CD4-positive, alpha-beta T cell treated with Interleukin-10 for 1 hour (primary cell): Measurements from ENCODE around the gene IMP3.
A peak's percentile ranks its signal among the peaks of the same experiment; 100 is the strongest.

Experiments used
- DNase-seq: peaks from one replicate; pipeline ENCODE4 v3.0.0-alpha.2; 2020

The IMP3 gene

DNA sequence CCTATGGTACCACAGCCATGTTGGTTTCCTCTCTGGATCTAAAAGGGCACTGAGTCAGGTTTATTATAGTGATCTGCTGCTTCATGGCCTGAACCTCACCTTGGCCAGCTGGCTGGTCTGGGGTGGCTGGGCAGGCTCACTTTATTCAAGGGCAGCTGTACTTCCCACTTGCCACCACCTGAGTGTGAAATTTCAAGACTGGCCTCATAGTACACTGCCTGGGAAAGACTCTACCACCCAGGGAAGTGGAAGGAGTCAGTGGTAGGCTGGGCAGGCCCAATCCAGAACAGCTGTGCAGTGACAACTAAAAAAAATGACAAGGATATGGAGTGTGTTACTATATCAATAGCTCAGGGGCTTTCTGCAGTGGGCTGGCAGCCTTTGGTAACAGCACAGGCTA lies 23.3 kb downstream of the IMP3 start:
- DNase-seq, result no peak

DNA sequence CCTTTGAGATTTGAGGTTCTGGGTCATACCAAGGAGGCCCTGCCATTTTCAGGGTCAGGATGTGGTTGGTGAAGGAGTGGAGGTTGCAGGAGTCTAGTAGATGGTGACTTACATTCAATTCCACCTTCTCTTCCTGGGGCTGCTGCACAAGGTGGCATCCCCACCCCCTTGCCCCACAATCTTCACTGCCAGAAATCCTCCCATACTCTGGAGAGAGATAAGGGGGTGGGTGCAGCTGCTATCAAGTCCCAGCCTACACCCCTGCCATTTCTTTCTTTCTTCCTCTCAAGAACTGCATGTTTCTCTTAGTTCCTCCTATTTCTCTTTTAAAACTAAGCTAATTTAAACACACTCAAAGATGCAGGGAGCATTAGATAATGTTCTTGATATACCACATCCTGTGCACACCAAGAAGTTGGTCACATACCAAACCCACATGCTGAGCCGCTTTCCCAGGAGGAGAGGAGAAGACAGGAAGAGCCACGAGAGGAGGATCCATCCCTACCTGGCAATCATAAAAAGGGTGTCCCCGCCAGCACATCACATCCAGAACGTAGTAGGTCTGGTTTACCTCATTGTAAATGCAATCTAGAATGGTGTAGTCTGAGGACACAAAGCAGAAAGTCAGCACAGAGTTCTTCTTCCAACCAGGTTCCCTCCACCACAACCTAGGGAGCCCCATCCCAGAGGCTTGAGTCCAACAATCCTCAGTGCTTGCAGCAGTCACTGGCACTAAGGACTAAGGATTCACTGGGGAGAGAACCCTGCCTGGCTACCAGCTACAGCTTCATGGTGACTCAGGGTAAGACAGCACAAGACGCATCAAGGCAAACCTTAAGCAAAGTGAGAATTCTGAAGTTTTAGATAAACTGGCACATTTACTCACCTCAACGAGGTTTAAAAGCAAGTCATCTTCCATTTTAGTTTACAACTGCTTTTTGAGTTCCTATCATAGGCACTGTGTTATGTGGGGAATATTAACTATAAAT lies 33.0 kb downstream of the IMP3 start:
- DNase-seq, result peak; percentile 41

DNA sequence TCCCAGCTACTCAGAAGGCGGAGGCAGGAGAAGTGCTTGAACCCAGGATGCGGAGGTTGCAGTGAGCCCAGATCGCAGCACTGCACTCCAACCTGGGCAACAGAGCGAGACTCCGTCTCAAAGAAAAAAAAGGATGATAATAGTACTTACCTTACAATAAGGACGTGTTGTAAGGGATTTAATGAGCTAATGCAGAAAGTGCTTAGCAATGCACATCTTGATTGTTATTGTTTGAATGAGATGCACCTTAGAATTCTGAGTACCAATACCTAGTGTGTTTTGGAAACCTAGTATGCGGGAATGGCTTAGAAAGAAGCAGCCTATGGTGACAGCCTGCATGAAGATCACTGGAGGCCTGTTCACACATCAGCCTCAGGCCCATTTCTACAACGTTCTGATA lies 34.0 kb downstream of the IMP3 start:
- no peak for DNase-seq

DNA sequence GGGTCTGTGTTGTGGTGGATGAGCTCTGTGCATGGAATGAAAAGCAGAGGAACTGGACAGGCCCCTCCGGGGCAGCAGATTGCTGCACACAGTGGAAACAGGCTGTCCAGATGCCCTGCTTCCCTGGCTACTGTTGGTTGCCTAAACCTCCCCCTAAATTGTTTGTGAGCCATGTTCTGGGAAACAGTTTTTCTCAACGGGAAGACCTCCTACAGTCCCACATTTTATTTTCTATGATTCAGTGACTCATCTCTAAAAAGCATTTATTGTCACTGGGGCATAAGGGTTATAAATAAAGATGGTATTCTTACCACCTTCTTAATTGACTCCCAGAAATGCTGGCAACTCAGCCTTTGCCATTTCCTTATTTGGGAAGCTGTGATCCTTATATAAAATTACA lies 40.6 kb downstream of the IMP3 start:
- DNase-seq, result no peak

DNA sequence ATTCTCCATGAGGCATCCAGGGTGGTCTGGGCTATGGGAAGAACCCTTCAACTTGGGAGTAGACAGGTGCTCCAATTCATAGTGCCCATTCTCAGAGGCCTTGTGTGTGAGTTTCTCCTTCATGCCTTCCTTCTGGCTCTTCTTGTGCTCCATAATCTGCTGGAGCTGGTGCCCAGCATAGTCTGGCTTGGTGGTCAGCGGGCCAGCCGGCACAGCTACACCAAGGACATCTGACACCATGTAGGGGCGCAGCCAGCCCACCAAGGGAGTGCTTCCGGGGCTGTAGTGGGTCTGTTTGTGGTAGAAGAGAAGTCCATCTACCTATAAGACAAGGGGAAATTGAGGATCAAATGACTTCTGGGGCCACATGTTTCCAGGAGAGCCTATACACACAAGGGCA lies 41.7 kb downstream of the IMP3 start:
- no peak for DNase-seq

DNA sequence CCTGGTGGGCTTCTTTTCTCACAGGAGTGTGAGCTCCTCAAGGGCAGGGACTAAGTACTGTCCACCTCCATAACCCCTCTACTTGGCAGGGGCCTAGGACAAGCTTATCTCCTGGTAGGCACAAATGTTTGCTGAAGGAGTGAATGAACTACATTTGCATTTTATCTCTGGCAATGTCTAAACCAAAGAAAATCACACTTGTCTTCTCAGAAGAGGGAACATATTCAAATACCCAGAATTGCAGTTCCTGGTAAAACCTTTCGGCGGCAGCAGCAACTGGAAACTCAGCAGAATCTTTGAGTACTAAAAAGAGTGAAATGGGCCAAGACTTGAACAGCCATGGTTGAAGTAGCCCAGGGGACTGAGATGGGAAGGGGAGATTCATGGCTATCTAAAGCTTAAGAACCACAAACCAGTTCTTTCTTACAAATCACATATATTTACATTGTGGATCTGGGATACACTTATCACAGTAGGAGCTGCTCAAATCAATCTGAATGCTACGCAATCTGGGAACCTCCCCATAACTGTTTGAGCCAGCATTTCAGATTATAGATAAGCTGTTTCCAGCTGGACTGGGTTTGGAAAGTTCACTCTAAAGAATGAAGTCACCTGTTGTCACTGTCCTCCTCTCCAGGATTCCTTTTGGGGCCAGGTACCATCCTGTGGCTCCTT lies 42.2 kb downstream of the IMP3 start:
- peak; percentile 61 for DNase-seq

DNA sequence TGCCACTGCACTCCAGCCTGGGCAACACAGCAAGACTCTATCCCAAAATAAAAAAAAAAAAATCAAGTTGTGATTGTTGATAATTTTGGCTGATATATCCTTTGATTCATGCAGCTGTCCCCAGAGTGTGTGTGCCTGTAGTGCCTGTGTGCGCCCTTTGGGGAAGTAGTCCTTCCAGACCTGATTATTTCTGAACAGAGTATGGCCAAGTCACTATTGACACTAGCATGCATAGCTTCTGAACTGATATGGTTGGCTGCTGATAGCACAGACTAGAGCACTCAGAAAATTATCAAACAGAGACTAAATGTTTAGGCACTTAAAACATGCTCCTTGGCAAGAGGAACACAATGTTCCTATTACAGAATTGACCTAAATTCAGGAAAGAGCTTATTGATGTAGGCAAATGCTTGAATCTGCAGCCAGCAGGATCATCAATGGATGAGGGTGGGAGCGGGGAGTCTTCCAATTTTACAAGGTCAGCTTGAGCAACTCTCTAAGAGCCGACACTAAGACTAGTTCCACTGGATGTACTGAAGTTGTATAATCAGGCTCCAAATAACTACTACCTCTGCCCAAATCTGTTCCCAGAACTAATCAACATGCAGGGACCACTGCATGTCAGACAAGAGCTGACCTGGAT lies 43.2 kb downstream of the IMP3 start:
- DNase-seq, result no peak

DNA sequence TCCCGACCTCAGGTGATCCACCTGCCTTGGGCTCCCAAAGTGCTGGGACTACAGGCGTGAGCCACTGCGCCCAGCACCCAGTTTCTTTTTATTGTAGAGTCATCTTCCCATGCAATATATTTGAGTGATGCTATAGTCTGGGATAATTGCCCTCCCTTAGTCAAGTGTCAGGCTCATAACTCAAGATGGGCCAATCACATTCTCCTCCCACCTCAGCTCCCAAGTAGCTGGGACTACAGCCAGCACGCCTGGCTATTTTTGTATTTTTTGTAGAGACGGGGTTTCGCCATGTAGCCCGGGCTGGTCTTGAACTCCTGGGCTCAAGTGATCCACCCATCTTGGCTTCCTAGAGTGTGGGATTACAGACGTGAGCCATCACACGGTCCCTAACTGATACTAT lies 45.7 kb downstream of the IMP3 start:
- no peak for DNase-seq

DNA sequence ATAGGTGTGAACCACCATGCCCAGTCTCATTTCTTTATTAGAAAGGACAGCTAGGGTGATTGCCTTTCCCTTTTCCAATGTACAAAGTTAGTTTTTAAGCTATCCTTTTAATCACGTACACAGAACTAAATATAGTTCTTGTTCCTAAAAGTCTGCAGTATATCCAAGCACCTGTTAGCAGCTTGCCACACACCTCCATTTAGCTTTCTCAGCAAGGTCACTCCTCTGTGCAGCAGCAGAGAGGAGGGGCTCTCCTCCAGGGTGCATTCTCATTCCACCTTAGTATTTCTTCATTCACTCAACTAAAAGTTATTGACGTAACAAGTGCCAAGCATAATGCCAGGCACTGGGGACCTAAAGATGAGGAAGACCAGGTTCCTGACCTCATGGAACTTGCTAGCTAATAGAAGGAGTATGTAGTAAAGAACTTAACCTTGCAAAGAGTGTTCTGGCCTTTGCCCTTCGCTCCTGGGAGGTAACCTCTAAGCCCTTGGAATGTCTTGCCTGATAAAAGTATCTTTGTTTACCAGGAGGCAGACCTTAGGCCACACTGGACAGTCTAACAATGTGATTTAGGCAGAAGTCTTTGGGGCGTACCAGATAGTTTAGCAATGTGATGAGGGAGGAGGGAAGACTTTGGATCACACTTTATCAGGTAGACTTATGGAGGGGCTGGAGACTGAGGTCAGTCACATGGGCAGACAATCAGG lies 48.2 kb downstream of the IMP3 start:
- no peak for DNase-seq

DNA sequence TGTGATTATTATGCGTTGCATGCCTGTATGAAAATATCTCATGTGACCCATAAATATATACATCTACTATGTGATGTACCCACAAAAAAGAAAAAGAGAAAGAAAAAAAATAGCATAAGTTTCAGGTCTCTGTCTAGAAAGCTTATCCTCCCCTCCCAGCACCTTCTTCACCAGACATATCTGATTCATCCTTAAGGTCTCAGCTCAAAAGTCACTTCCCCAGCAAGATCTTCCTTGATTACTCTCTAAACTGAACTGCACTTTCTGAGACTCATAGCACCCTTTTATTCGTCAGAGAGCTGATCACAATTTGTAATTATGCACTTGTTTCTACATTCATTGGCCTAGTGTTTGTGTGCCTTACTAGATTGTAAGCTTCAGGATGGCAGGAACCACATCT lies 49.8 kb downstream of the IMP3 start:
- DNase-seq, result no peak
